Measurements from ENCODE around the gene RAB3IL1. TPM values are rescaled to one million over a fixed set of nuclear protein-coding genes. Genes with fewer than 3 reads are reported as not detected.
"Not testable (repeated sequence)": the region's sequence is repeated elsewhere in the genome, so short reads cannot be mapped to it uniquely, and the experiment has no call there.

The RAB3IL1 gene, protein sequence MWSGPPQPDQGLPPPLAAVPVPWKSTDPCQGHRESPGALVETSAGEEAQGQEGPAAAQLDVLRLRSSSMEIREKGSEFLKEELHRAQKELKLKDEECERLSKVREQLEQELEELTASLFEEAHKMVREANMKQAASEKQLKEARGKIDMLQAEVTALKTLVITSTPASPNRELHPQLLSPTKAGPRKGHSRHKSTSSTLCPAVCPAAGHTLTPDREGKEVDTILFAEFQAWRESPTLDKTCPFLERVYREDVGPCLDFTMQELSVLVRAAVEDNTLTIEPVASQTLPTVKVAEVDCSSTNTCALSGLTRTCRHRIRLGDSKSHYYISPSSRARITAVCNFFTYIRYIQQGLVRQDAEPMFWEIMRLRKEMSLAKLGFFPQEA
- polyA plus RNA-seq (2013, experiment 1 of 4): 4.9 TPM
- polyA plus RNA-seq (2013, experiment 2 of 4): 2.3 TPM
- polyA plus RNA-seq (2013, experiment 3 of 4): 2.8 TPM
- polyA plus RNA-seq (2013, experiment 4 of 4): 4.1 TPM

DNA sequence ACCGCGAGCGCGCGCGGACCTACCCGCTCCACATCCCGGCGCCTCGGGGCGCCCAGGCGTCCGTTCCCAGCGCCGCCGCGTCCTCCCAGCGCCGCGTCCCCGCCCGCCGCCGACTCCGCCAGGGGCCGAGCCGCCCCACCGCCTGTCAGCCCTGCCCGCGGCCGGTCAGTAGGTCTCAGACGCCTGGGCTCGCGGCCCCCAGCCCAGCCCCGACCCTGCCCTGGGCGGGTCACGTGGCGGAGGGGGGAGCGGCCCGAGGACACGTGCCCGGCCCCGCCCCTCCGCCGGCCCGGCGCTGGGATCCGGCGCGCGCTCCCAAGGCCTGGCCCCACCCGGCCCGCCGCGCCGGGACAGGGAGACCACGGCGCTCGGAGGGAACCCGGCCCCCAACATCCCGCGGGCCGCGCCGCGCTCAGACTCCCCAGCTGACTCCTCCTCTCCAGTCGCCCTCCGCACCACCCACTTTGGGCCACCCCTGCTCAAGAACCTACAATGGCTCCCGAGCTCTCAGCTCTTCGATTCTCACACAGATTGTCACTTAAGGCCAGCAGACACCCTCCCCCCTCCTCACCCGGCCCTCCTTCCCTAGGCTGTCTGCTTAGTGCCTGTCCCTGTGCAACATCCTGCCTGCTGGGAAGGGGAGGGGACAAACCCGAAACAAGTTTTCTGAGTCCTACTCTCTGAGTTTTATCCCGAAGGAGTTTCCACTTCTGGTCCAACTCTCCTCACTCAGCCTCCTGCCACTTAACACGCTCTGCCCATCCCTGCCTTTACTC is at the start of gene RAB3IL1:
Gene RAB3IL1, minus strand, starts transcription at position 233 of the 776 bp plus-strand sequence. Its CDS starts 199 bp downstream, at position 34.
- WGBS, 2 experiments: 4% methylated on average over 74 of the region's 74 CpGs
- H3K4me1 ChIP-seq (ENCODE audit: control insufficient read depth, insufficient read depth, low read length): peaks cover 8% of the 10 kb centered on the region
- H3K27ac ChIP-seq (ENCODE audit: insufficient read depth, low read depth, low read length, poor library complexity, severe bottlenecking): no peak within 1 kb of the TSS
- peaks cover 31% of the 10 kb centered on the region for H3K27me3 ChIP-seq (ENCODE audit: control insufficient read depth, insufficient read depth, low read length, poor library complexity, severe bottlenecking)
- no peaks in the 10 kb centered on the region for H3K9me3 ChIP-seq (ENCODE audit: control insufficient read depth, low read length)
- peak within 1 kb of the TSS; percentile 38 for H3K4me3 ChIP-seq (ENCODE audit: insufficient read depth, low read depth, low read length)
- no peaks in the 10 kb centered on the region for H3K36me3 ChIP-seq (ENCODE audit: control insufficient read depth, insufficient read depth, low read length)

DNA sequence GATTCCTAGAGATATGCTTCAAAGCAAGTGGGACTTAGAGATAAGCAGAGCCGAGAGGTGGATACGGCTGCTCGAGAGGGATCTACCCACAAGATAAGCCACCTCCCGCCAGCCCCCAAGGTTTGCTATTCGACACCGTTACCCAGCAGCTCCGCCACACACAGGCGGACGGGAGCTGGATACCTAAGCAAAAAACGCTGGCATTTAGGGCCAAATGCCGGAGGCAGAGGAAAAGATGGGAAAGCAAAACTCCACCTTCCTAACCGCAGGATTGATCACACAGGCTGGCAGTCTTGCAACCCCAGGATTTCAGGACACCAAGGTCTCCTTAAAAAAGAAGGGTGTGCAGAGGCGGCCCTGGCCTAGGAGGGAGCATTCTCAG is 49.4 kb upstream of the RAB3IL1 start:
- peak overlapping the region; percentile 47 for H3K27ac ChIP-seq (ENCODE audit: insufficient read depth, low read depth, low read length, poor library complexity, severe bottlenecking)

DNA sequence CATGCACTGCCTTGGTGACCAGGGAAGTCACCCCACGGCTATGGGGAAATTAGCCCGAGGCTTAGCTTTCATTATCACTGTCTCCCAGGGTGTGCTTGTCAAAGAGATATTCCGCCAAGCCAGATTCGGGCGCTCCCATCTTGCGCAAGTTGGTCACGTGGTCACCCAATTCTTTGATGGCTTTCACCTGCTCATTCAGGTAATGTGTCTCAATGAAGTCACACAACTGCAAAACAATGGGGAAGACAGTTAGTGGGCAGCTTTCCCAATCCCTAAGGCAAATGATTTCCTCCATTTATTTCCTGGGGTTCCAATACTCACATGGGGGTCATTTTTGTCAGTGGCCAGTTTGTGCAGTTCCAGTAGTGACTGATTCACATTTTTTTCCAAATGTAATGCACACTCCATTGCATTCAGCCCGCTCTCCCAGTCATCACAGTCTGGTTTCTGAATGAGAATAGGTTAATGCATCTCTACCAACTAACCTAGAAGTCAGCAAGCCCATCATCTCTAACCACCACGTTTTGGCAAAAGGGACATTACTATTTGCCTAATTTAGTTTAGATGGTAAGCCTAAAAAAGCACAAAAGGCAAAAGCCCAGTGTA is 47.4 kb upstream of the RAB3IL1 start:
- H3K27me3 ChIP-seq (ENCODE audit: control insufficient read depth, insufficient read depth, low read length, poor library complexity, severe bottlenecking); H3K9me3 ChIP-seq (ENCODE audit: control insufficient read depth, low read length); H3K4me3 ChIP-seq (ENCODE audit: insufficient read depth, low read depth, low read length); H3K27ac ChIP-seq (ENCODE audit: insufficient read depth, low read depth, low read length, poor library complexity, severe bottlenecking); H3K36me3 ChIP-seq (ENCODE audit: control insufficient read depth, insufficient read depth, low read length): not testable (repeated sequence)
- 96% methylated on average over 9 of the region's 9 CpGs for WGBS, 2 experiments
- H3K4me1 ChIP-seq (ENCODE audit: control insufficient read depth, insufficient read depth, low read length): peaks cover 10% of the 10 kb centered on the region

More for the DNA sequence above, 49.4 kb upstream of the RAB3IL1 start:
- 0% methylated on average over 13 of the region's 13 CpGs for WGBS, 2 experiments
- no peaks in the 10 kb centered on the region for H3K9me3 ChIP-seq (ENCODE audit: control insufficient read depth, low read length)
- H3K36me3 ChIP-seq (ENCODE audit: control insufficient read depth, insufficient read depth, low read length): peaks cover 5% of the 10 kb centered on the region
- H3K27me3 ChIP-seq (ENCODE audit: control insufficient read depth, insufficient read depth, low read length, poor library complexity, severe bottlenecking): no peaks in the 10 kb centered on the region
- peak overlapping the region; percentile 98 for H3K4me3 ChIP-seq (ENCODE audit: insufficient read depth, low read depth, low read length)
- peaks cover 16% of the 10 kb centered on the region for H3K4me1 ChIP-seq (ENCODE audit: control insufficient read depth, insufficient read depth, low read length)

DNA sequence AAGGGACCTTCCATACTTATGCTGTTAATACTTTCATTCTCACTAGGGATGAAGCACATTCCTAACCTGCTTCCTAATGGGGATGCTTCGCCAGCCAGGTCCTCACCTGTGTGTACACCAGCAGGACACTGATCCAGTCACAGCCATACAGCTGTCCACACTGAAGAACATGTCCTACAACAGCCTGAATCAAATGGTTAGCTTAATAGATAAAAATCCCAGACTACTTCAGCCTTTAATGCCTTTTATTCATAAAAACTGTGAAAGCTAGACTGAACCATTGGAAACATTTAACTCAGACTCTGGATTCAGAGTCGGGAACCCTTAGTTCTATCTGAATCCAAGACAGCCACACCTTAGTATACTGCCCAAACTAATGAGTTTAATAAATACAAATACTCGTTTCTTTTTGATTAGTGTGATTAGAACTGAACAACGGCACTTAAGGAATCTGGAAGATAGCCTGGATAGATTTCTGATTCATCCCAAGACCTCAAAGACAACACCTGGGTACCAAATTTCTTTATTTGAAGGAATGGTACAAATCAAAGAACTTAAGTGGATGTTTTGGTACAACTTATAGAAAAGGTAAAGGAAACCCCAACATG is 46.8 kb upstream of the RAB3IL1 start:
- WGBS, 2 experiments: 97% methylated on average over 3 to 4 of the region's 4 CpGs
- no peak overlapping the region for H3K4me3 ChIP-seq (ENCODE audit: insufficient read depth, low read depth, low read length)
- H3K4me1 ChIP-seq (ENCODE audit: control insufficient read depth, insufficient read depth, low read length): peaks cover 10% of the 10 kb centered on the region

DNA sequence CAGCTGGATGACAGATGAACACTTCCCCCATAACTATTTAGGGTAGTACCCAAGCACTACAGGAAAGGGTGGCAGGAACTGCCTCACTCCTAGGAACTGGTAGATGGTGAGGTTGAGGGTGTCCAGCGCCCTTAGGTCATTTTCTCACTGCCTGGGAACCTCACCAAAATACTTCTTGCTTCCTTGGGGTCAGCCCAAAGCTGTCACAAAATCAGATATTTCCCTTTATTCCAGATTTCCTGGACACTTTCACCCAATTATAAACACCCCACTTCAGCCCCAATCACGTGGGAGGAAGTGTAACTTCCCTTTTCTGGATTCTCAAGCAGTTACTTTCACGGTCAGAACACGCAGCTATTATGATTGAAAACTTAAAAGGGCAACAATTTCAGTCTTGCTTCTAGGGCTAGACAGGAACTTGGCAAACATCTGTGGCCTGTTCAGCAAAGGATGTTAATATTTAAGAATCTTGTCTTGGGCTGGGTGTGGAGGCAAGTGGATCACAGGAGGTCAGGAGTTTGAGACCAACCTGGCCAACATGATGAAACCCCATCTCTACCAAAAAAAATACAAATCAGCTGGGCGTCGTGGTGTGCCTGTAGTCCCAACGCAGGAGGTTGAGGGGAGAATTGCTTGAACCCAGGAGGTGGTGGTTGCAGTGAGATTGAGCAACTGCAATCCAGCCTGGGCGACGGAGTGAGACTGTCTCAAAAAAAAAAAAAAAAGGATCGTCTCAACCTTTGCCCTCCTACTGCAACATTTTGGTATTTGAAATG is 46.1 kb upstream of the RAB3IL1 start:
- H3K36me3 ChIP-seq (ENCODE audit: control insufficient read depth, insufficient read depth, low read length): peaks cover 5% of the 10 kb centered on the region
- WGBS, 2 experiments: 89 to 93% methylated on average over 9 to 10 of the region's 10 CpGs
- no peak overlapping the region for H3K4me3 ChIP-seq (ENCODE audit: insufficient read depth, low read depth, low read length)
- no peaks in the 10 kb centered on the region for H3K9me3 ChIP-seq (ENCODE audit: control insufficient read depth, low read length)
- H3K27ac ChIP-seq (ENCODE audit: insufficient read depth, low read depth, low read length, poor library complexity, severe bottlenecking): no peak overlapping the region
- peaks cover 7% of the 10 kb centered on the region for H3K4me1 ChIP-seq (ENCODE audit: control insufficient read depth, insufficient read depth, low read length)
- no peaks in the 10 kb centered on the region for H3K27me3 ChIP-seq (ENCODE audit: control insufficient read depth, insufficient read depth, low read length, poor library complexity, severe bottlenecking)

More for the DNA sequence above, 46.8 kb upstream of the RAB3IL1 start:
- Histone ChIP-seq H3K9me3 (ENCODE audit: control insufficient read depth, low read length) (no peaks in the 10 kb centered on the region), H3K27me3 (ENCODE audit: control insufficient read depth, insufficient read depth, low read length, poor library complexity, severe bottlenecking) (no peaks in the 10 kb centered on the region), H3K36me3 (ENCODE audit: control insufficient read depth, insufficient read depth, low read length) (peaks cover 5% of the 10 kb centered on the region), H3K27ac (ENCODE audit: insufficient read depth, low read depth, low read length, poor library complexity, severe bottlenecking) (no peak overlapping the region)

DNA sequence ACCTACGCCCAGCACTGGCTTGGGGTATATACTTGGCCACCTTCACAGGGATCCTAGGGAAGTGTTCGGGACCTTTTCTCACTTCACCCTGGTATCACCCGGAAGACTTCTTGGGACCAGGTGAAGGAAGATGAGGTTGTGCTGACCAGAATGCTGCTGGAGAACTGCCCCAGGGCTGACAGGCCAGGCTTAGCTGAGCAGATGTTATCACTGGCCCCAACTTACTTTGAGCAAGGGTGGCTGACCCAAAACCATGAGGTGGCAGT is 45.6 kb upstream of the RAB3IL1 start:
- Histone ChIP-seq H3K4me3 (ENCODE audit: insufficient read depth, low read depth, low read length) (no peak overlapping the region), H3K4me1 (ENCODE audit: control insufficient read depth, insufficient read depth, low read length) (peaks cover 7% of the 10 kb centered on the region), H3K27me3 (ENCODE audit: control insufficient read depth, insufficient read depth, low read length, poor library complexity, severe bottlenecking) (no peaks in the 10 kb centered on the region), H3K27ac (ENCODE audit: insufficient read depth, low read depth, low read length, poor library complexity, severe bottlenecking) (no peak overlapping the region), H3K36me3 (ENCODE audit: control insufficient read depth, insufficient read depth, low read length) (peaks cover 5% of the 10 kb centered on the region), H3K9me3 (ENCODE audit: control insufficient read depth, low read length) (no peaks in the 10 kb centered on the region)
- WGBS, 2 experiments: 93 to 99% methylated on average over 3 of the region's 3 CpGs

DNA sequence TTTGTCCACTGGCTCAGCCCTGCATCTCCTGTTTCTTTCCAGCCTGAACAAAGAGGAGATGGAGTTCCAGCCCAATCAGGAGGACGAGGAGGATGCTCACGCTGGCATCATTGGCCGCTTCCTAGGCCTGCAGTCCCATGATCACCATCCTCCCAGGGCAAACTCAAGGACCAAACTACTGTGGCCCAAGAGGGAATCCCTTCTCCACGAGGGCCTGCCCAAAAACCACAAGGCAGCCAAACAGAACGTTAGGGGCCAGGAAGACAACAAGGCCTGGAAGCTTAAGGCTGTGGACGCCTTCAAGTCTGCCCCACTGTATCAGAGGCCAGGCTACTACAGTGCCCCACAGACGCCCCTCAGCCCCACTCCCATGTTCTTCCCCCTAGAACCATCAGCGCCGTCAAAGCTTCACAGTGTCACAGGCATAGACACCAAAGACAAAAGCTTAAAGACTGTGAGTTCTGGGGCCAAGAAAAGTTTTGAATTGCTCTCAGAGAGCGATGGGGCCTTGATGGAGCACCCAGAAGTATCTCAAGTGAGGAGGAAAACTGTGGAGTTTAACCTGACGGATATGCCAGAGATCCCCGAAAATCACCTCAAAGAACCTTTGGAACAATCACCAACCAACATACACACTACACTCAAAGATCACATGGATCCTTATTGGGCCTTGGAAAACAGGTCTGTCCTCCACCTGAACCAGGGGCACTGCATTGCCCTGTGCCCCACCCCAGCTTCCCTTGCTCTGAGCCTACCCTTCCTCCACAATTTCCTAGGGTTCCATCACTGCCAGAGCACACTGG is 45.0 kb upstream of the RAB3IL1 start:
- H3K27ac ChIP-seq (ENCODE audit: insufficient read depth, low read depth, low read length, poor library complexity, severe bottlenecking): no peak overlapping the region
- peaks cover 5% of the 10 kb centered on the region for H3K36me3 ChIP-seq (ENCODE audit: control insufficient read depth, insufficient read depth, low read length)
- 89% methylated on average over 12 of the region's 12 CpGs for WGBS, 2 experiments

DNA sequence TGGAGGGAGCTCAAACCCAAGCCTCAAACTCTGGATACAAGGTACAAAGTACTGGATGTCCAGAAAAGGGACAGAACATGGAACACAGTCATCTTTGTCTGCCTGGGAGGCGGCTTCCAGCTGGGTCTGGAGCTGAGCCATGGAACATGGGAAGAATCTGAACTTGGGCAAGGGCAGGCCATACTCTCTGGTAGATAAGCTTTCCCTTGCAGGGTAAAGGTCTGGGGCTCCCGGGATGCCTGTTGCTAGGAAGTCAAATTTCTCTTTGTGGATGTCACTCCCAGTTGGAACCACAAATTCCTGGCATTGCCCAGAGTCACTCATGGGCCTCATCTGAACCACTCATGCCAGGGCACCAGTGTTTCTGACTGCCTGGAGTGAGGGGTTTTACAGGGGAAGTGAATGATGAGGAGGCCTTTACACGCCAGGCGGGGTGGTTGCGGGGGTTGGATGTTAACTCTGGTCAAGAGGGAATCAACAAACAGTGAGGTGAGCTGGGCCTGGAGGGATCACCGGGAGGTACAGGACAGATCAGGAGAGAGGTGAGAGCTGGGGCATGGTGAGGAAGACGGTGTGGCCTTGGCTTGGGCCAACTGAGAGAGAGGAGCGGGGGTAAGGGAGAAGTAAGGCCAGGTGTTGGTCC is 44.3 kb upstream of the RAB3IL1 start:
- 92 to 95% methylated on average over 8 of the region's 8 CpGs for WGBS, 2 experiments
- peaks cover 5% of the 10 kb centered on the region for H3K36me3 ChIP-seq (ENCODE audit: control insufficient read depth, insufficient read depth, low read length)
- H3K4me3 ChIP-seq (ENCODE audit: insufficient read depth, low read depth, low read length): no peak overlapping the region
- no peaks in the 10 kb centered on the region for H3K9me3 ChIP-seq (ENCODE audit: control insufficient read depth, low read length)
- peaks cover 6% of the 10 kb centered on the region for H3K27me3 ChIP-seq (ENCODE audit: control insufficient read depth, insufficient read depth, low read length, poor library complexity, severe bottlenecking)
- peaks cover 7% of the 10 kb centered on the region for H3K4me1 ChIP-seq (ENCODE audit: control insufficient read depth, insufficient read depth, low read length)
- H3K27ac ChIP-seq (ENCODE audit: insufficient read depth, low read depth, low read length, poor library complexity, severe bottlenecking): no peak overlapping the region

More for the DNA sequence above, 45.0 kb upstream of the RAB3IL1 start:
- Histone ChIP-seq H3K4me3 (ENCODE audit: insufficient read depth, low read depth, low read length) (no peak overlapping the region), H3K27me3 (ENCODE audit: control insufficient read depth, insufficient read depth, low read length, poor library complexity, severe bottlenecking) (no peaks in the 10 kb centered on the region), H3K4me1 (ENCODE audit: control insufficient read depth, insufficient read depth, low read length) (peaks cover 7% of the 10 kb centered on the region), H3K9me3 (ENCODE audit: control insufficient read depth, low read length) (no peaks in the 10 kb centered on the region)
